Astrocyte (in vitro differentiated cells and primary cell): ENCODE data around the gene ERRFI1.

Experiments used
- CTCF ChIP-seq: IDR thresholded peaks from 2 replicates; pipeline ENCODE4 v1.5.1; 2011; ENCODE audit warnings: low read depth, mild to moderate bottlenecking, inconsistent platforms, low read length, moderate library complexity; ENCODE audit not compliant: insufficient read depth
- EZH2 ChIP-seq: IDR thresholded peaks from 2 replicates; pipeline ENCODE4 v1.6.1; 2012; ENCODE audit warnings: mild to moderate bottlenecking, low read length, inconsistent platforms; ENCODE audit not compliant: insufficient read depth

- TF ChIP-seq CTCF: no peak
- no peak for TF ChIP-seq EZH2
Measured at GRCh38 chr1:7970246-7970645, 55.9 kb downstream of the ERRFI1 start.
